C4-2B (cell line): Measurements from ENCODE around the gene ARMC8.

Experiments used
- CTCF ChIP-seq: fragments of 450-650 bp; conservative IDR thresholded peaks from 2 replicates; pipeline ENCODE4 v1.5.1; 2017; ENCODE audit warnings: mild to moderate bottlenecking
- ZFX ChIP-seq: fragments of 450-650 bp; IDR thresholded peaks from 2 replicates; pipeline ENCODE4 v1.6.1; 2017

GRCh38 chr3:138173769-138174420, 13.2 kb upstream of the ARMC8 start:
- no peak for TF ChIP-seq CTCF
- TF ChIP-seq ZFX = no peak
